ENCODE results near the gene HIPK3.

GRCh38 chr11:33390944-33391892 is 134.0 kb downstream of the HIPK3 start:
- no peak for TF ChIP-seq EZH2 (IDR thresholded peaks at IDR 0.05)
- TF ChIP-seq POLR2AphosphoS5 (IDR thresholded peaks at IDR 0.05; ENCODE audit: borderline replicate concordance, low read depth, low read length): no peak
